NCI-H1436 (cell line): ENCODE data around the gene ZG16B.

Source experiments
- DNase-seq: peaks from one replicate; lab custom pipeline; 2025; lab: John Stamatoyannopoulos, UW

Gene ZG16B, protein sequence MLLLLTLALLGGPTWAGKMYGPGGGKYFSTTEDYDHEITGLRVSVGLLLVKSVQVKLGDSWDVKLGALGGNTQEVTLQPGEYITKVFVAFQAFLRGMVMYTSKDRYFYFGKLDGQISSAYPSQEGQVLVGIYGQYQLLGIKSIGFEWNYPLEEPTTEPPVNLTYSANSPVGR

DNA sequence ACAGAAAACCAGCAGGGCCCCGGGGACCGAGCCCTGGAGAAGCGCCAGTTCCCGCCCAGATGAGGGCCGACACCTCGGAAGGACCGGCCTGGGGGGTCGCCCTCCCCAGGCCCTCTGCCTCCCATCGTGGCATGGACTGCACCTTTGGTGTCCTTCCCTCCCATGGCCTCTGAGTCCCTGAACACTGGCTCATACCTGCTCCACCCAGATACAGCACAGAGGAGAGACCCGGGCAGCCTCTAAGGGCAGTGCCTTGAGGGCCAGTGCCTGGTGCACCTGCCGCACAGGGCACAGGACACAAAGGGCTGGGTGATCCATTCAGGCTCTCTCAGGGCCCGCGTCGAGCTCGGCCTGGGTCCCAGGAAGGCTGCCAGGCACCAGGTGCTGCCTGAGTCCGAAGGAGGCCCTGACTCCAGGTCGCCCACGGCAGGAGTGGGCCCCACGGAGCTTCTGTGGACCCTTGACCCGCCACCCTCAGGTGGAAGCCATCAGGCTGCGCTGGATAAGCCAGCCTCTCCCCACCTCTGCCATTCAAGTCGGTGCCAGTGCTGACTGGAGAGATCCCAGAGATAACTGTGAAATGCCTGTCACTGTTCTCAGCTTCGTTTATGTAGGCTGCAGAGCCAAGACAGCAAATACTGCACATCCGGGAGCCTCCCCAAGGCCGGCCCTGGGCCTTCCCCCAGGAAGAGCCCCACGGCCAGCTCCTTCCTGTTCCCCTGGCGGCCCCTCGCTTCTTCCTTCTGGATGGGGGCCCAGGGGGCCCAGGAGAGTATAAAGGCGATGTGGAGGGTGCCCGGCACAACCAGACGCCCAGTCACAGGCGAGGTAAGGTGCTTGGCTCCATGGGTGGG is at the start of gene ZG16B:
ZG16B (plus strand) TSS at position 803 of the 854 bp plus-strand sequence. CDS start 139 bp downstream, outside the sequence.
- DNase-seq: no peak

DNA sequence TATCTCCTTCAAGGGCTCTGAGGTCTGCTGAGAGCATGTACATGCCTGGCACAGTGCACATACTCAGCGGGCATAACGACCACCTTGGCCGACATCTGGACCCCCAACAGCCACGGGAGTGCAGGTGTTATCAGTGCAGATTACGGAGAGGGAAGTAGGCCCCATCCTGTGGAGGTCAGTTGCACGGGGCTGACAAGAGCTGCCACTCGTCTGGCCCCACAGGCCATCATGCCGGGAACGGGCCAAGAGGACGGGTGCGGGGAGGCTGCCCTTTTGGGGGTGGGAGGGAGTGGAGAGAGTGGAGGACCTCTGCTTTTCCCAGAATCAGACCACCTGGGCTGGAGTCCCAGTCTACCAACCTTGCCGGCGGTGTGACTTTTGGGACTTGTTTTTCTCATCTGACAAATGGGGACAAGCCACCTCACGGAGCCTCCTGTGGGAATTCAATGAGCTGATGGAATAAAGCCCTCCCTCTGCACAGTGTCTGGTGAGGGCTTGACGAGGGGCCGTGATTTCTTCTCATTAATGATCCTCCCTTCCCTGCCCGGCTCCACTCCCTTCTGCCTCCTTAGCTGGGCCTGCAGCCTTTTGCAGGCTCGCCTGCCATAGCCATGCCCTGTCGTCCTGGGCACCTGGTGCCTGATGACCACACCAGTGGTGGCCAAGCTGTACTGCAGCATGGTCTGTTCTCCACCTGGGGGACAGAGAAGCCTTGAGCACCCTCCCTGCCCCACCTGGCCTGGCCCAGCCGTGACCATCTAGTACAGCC is 47.3 kb upstream of the ZG16B start:
- DNase-seq: no peak

DNA sequence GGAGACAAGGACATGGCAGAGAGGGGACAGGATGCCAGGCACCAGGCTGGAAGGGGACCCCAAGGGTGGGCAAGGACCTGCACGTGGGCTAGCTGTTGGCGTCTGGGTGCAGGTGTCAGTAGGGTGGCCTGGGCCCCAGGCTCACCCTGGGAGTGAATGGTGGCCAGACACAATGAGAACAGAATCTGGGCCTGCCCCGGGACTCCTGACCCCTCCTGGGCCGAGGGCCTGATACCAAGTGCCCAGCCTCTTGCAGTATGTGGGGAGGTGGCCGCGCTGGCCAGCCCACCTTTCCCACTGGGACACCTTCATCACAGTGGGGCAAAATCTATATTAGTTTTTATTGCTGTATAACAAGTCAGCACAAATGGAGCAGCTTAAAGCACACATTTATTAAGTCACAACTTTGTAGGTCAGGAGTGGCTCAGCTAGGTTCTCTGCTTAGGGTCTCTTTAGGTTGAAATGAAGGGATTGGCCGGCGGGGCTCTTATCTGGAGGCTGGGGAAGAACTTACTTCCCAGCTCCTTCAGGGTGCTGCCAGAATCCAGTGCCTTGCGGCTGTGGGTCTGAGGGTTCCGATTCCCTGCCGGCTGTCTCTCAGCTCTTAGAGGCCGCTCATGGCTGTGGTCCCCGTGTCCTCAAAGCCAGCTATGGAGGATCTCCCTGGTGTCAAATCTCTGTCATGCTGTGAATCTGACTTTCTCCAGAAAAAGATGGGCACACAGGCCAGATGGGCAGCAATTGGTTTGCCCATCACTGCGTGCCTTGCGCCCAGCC is 46.3 kb upstream of the ZG16B start:
- no peak for DNase-seq

DNA sequence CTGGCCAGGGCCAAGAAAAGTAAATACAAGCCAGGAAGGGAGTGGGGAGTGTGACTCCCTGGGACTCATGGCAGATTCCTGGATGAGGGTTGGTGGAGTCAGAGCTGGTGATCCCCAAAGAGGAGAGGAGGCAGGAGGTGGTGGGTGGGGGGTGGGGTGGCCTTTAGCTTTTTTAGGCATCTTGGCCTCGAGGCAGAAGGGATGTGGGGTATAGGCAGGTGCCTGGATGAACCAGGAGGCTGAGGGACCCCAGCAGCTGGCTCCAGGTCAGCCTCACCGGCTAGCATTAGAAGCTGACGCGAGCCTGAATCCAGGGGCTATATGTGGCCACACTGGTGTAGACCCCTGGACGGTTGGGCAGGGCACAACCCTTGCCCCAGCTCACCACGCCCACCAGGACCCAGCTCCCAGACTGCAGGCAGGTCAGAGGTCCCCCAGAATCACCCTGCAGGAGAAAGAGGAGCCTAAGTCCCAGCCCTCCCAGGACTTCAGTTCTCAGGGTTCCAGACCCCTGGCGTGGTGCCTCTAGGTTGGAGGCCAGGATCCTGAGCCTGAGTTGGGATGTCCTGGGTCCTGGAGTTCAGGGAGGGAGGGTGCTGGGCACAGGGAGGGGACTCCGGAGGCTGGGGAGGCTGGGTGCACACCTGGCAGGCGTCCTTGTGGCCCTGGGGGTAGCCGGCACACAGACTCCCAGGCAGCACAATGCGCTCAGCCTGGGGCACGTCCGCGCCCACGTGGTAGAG is 45.6 kb upstream of the ZG16B start:
- no peak for DNase-seq

DNA sequence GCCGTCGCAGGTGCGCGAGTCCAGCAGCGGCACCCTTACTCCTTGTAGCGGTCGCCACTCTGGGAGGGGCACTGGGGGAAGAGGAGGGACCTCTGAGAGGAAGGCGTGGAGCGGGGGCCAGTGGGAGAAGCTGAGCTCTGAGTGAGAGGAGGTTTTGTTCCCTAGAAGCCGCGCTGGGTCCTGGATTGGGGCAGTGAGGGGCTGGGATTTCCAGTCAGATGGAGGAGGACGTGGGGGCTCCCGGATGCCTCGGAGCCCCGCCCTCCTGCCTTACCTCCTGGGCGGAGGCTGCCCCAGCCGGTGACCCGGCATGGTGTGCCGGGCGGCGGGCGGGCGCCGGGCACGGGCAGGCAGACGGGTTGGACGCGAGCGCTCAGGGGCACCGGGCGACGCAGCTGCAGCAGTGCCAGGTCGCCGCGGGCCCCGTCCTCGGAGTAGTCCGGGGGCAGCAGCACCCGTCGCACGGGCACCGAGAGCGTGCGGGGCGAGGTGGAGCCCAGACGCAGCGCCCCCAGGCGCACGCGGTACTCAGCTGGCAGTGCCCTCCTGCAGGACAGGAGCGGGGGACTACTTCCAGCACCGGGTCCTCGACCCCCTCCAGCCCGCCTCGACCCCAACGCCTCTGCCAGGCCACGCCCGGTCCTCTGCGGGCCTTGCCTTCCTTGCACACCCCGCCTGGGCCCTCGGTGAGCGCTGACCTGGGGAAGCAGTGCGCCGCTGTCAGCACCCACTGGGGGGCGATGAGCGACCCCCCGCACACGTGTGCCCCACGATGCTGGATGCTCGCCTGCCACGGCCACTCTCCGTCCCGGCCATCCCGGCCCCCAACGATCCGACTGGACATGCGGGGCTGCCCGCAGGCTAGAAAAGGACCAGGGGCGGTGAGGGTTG is 44.8 kb upstream of the ZG16B start:
- DNase-seq: no peak

DNA sequence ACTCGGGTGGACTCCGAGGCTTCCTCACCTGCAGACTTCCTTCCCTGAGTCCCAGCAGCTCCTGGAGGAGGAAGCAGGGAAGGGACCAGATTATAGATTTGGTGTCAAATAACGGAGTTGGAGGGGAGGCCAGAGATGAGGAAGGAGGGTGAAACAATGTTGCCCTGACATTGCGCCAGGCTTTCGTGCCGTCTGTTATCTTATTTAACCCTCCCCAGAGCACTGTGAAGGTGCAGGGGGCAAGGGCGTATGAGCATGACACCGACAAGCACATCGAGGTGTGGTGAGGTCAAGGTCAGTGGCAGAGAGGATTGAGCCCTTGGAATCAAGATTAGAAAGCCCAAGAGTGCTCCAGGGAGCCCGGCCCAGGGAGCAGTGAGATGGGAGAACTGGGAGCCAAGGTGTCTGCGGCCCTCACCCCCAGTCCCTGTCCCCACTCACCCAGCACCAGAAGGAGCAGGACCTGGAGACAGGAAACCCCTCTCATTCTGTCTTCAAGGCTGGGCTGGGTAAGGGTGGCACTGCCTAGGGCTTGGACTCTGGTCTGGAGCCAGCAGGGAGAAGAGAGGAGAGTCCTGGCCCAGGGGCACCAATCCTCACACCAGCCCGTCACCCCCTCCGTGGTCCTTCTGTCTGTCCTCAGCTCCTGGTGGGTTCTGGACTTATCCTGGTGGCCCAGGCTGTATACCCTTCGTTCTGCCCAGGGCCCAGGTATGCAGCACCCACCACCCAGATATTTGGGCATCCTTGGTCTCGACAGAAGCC is 43.9 kb upstream of the ZG16B start:
- DNase-seq: no peak

DNA sequence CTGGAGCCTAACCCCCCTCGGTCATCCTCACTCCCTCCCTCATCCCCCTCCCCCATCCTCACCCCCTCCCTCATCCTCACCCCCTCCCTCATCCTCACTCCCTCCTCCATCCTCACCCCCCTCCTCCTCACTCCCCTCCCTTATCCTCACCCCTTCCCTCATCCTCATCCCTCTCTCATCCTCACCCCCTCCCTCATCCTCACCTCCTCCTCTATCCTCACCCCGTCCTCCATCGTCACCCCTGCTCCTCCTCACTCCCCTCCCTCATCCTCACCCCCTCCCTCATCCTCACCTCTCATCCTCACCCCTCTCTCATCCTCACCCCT is 43.3 kb upstream of the ZG16B start:
- no peak for DNase-seq

DNA sequence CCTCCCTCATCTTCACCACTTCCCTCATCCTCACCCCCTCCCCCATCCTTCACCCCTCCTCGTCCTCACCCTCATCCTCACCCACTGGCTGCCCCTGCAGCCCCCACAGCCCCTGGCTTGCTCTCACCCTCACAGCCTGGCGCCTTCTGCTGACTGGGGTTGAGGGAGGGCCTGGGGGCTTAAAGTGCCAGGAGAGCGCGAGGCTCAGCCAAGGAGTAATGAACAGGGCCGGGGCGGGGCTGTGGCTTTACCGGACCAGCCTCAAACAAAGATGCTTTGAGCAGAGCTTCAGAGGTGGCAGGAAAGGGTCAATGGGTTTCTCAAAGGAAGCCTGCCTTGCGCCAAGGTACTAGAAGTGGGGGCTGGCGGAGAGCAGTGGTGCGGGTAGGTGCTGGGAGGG is 42.7 kb upstream of the ZG16B start, which contains the start of gene PRSS33:
PRSS33 (minus strand) TSS at position 155 of the 400 bp plus-strand sequence. CDS start 1,013 bp downstream, outside the sequence.
- DNase-seq: no peak

DNA sequence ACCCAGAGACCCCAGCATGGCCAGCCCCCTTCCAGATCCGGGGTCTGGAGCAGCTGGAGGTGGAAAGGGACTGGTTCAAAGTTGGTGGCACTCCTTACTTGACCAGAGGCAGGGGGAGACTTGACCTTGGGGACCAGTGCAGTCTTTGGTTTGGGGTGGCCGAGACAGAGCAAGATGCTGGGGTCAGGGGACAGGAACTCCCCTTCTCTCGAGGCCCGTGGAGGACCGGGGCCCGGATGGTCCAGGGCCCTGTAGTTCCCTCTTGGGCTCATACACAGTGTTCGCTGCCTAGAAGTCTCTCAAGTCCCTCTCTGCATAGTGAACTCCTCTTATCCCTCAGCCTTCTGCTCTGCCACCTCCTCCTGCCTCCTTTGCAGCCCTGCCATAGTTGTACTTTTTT is 42.1 kb upstream of the ZG16B start:
- DNase-seq: no peak

DNA sequence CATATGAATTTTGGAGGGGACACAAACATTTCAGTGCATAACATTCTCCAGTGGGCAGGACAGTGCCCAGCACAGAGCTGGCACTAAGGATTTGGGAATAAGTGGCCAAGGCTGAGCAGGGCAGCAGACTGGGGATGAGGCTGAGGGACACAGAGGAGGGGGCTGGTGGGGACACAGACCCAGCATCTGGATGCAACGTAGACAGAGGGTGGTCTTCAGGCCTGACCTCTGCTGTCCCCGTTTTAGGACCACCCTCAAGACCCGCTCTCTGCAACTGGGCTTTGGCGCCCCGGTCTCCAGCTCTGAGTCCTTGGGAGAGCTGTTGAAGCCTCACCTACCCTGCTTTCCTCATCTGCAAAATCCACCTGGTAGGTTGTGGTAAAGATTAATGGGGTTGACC is 39.5 kb upstream of the ZG16B start:
- no peak for DNase-seq

DNA sequence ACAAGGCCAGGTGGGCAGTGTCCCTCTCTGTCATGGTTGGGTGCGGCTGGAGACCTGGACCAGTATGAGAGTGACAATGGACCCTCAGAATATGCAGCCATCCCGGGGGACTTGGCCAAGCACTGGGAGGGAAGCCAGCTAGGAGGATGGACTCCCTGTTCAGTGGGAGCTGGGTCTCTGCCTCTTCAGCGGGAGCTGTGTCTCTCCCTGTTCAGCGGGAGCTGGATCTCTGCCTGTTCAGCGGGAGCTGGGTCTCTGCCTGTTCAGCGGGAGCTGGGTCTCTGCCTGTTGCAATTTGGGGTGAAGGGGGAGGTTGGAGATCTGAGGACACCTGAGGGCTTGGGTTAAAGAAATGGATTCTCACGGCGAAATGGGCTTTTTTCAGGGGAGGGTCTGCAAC is 38.9 kb upstream of the ZG16B start:
- no peak for DNase-seq

DNA sequence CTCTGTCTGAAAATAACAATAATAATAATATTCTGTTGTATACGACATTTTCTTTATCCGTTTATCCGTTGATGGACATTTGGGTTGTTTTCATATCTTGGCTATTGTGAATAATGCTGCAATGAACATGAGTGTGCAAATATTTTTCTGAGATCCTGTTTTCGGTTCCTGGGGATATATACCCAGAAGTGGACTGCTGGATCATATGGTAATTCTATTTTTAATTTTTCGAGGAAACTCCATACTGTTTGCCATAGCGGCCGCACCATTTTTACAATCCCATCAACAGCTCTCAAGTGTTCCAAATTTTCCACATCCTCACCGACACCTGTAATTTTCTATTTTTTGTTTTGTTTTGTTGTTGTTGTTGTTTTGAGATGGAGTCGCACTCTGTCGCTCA is 37.2 kb upstream of the ZG16B start:
- no peak for DNase-seq

DNA sequence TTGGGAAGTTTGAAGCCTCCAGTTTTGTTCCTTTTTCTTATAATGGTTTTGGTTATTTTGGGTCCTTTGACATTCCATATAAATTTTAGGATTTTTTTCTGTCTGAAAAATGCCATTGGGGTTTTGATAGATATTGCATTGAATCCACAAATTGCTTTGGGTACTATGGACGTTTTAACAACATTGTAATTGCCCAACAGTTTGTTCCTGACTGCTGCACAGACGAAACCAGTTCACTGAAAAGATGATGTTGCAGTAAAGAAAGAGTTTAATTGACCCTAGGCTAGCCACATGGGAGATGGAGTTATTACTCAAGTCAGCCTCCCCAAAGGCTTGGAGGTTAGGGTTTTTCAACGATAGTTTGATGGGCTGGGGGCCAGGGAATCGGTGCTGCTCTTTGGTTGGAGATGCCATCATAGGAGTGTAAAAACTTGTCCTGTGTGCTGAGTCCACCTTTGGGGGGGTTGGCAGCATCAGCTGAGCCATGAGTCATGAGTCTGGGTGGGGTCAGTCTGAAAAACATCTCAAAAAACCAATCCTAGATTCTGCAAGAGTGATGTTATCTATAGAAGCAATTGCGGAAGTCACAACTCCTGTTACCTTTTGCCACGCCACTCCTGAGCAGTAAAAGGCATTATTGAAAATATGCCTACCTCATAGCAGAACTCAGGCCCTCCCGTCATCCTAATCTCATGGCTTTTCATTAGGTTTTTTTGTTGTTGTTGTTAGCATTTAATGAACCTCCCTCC is 34.5 kb upstream of the ZG16B start:
- no peak for DNase-seq

DNA sequence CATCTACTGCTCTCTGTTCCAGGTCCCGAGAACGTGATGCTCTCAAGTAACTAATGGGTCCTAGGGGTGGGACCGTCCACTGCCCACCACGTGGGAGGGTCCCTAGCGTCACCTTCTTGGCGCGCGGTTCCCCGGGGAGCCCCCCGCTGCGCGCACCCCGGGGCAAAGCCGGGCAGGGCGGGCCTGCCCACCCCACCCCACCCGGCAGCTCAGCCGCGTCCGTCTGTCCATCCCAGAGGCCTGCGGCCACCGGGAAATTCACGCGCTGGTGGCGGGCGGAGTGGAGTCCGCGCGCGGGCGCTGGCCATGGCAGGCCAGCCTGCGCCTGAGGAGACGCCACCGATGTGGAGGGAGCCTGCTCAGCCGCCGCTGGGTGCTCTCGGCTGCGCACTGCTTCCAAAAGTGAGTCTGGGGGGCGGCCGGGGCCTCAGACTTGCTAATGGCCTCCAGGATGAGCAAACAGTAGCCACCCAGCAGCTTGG is 31.3 kb upstream of the ZG16B start:
- no peak for DNase-seq

DNA sequence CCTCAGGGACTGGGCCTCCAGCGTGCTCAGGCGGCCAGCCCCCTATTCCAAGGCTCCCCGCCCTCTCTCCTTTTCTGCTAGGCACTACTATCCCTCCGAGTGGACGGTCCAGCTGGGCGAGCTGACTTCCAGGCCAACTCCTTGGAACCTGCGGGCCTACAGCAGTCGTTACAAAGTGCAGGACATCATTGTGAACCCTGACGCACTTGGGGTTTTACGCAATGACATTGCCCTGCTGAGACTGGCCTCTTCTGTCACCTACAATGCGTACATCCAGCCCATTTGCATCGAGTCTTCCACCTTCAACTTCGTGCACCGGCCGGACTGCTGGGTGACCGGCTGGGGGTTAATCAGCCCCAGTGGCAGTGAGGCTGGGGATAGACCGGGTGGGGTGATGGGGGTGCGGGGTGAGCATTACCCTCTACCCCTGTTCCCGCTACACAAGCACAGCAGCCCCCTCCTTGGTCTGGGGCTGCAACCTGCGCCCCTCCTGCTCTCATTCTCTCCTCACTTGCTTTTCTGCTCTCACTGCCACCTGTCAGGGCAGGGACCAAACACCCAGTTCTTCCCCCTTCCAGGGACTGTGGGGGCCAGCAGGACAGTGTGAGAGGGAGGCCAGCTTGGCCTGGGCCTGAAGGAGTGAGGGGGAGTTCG is 30.8 kb upstream of the ZG16B start:
- no peak for DNase-seq

DNA sequence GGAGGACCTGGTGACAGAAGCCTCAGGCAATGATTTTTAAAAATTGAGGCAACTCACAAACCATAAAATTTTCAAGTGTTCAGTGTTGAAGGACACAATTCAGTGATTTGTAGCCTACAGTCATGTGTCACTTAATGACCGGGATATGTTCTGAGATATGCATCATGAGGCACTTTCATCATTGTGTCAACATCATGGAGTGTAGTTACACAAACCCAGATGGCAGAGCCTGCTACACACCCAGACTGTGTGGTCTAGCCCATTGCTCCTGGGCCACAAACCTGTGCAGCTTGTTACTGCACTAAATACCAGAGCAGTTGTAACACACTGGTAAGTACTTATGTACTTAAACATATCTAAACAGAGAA is 30.3 kb upstream of the ZG16B start:
- no peak for DNase-seq

DNA sequence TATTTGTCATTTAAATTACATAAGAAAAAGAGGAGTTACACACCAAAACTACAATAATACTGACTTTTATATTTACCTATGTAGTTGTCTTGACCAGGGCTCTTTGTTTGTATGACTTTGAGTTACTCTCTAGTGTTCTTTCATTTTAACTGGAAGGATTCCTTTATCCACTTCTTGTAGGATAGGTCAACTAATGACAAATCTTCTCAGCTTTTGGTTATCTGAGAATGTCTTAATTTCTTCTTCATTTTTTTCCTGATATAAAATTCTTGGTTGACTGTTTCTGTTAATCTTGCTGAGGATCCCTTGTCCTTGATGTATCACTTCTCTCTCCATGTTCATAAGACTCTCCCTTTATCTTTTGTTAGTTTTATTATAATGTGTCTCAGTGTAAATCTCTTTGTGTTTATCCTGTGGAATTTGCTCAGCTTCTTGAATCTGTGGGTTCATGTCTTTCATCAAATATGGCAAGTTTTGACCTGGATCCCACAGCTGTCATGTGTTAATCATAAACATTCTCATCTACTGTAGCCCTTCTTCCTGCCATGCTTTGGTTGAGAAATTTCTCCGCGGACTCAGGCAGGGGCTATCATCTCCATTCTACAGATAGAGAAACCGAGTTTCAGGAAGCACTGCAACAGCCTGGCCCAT is 26.4 kb upstream of the ZG16B start:
- DNase-seq: no peak

DNA sequence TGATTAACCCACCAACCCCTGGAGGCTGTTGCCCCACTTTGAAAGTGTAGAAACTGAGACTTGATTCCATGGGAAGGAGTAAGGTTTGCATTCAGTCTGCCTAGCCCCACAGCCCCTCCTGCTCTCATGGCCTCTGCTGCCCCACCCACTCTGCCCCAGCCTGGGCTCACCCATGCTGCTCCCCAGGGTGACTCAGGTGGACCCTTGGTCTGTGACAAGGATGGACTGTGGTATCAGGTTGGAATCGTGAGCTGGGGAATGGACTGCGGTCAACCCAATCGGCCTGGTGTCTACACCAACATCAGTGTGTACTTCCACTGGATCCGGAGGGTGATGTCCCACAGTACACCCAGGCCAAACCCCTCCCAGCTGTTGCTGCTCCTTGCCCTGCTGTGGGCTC is 25.4 kb upstream of the ZG16B start:
- no peak for DNase-seq
